GM12878 (cell line): ENCODE measurements around the gene LIMA1.

Experiments
- POLR2A ChIP-seq: IDR thresholded peaks from 2 replicates; pipeline ENCODE4 v1.6.1; 2011; ENCODE audit warnings: low read depth, mild to moderate bottlenecking, low read length
- SREBF2 ChIP-seq: IDR thresholded peaks from 2 replicates; pipeline ENCODE4 v1.6.1; 2012; ENCODE audit warnings: mild to moderate bottlenecking, low read length
- TF ChIP-seq, protein P1 (sequence below), 3 experiments: IDR thresholded peaks in 2 of 3; conservative IDR thresholded peaks in 1 of 3; 2 replicates each; pipeline ENCODE4 v1.5.1; 2011; ENCODE audit warnings: low read depth in 3 of 3, low read length in 3 of 3, mild to moderate bottlenecking in 3 of 3, control low read depth in 2 of 3, moderate library complexity in 2 of 3, inconsistent platforms in 1 of 3, mixed read lengths in 1 of 3; ENCODE audit not compliant: control insufficient read depth in 2 of 3, insufficient read depth in 1 of 3; ENCODE audit errors: extremely low read depth in 1 of 3

DNA sequence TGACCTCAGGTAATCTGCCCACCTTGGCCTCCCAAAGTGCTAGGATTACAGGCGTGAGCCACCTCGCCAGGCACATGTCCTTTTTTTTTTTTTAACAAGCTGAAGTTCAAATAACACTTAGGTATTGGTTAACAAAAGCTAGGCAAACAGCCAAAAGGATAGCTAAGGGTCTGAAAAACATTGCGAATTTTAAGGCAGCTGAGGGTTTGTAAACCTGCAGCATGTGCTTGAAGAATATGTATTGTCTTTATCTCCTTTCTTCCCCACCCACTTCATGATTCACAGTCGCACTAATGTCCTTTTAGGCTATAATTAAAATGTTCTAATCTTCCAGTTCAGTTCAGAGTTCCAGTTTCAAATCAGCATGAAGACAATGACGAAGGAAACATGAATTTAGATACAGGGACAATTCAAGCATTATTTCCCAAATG is 86.0 kb downstream of the LIMA1 start:
- no peak for TF ChIP-seq SREBF2
- TF ChIP-seq POLR2A = no peak
- TF ChIP-seq, protein P1, sequence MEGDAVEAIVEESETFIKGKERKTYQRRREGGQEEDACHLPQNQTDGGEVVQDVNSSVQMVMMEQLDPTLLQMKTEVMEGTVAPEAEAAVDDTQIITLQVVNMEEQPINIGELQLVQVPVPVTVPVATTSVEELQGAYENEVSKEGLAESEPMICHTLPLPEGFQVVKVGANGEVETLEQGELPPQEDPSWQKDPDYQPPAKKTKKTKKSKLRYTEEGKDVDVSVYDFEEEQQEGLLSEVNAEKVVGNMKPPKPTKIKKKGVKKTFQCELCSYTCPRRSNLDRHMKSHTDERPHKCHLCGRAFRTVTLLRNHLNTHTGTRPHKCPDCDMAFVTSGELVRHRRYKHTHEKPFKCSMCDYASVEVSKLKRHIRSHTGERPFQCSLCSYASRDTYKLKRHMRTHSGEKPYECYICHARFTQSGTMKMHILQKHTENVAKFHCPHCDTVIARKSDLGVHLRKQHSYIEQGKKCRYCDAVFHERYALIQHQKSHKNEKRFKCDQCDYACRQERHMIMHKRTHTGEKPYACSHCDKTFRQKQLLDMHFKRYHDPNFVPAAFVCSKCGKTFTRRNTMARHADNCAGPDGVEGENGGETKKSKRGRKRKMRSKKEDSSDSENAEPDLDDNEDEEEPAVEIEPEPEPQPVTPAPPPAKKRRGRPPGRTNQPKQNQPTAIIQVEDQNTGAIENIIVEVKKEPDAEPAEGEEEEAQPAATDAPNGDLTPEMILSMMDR (IDR thresholded peaks at IDR 0.05 in 2 of 3, conservative IDR thresholded peaks at IDR 0.05 in 1 of 3; ENCODE audit: control insufficient read depth in 2 of 3, extremely low read depth in 1 of 3, insufficient read depth in 1 of 3, low read depth in 3 of 3, low read length in 3 of 3) = no peak
